Smooth muscle cell (in vitro differentiated cells): ENCODE data around the gene NSDHL. TPM values are rescaled to one million over a fixed set of nuclear protein-coding genes. Genes with fewer than 3 reads are reported as not detected.

Experiments
- DNase-seq: peaks from one replicate; lab custom pipeline; 2025; ENCODE audit not compliant: unreplicated experiment; lab: John Stamatoyannopoulos, UW
- H2AFZ ChIP-seq: fragments of 200-600 bp; sonication (generic); 2 replicates; pipeline ENCODE4 v1.6.0; 2016; ENCODE audit warnings: antibody characterized with exemption, low read depth, mild to moderate bottlenecking
- H3F3A ChIP-seq: fragments of 200-600 bp; sonication (generic); 2 replicates; pipeline ENCODE4 v1.6.0; 2017; ENCODE audit warnings: antibody characterized with exemption, low read depth
- H3K27ac ChIP-seq: fragments of 200-600 bp; sonication (generic); 2 replicates; pipeline ENCODE4 v1.5.1; 2016; ENCODE audit warnings: low read depth, mild to moderate bottlenecking
- H3K27me3 ChIP-seq: fragments of 200-600 bp; sonication (generic); 2 replicates; pipeline ENCODE4 v1.6.1; 2016; ENCODE audit warnings: low read depth, mild to moderate bottlenecking
- H3K36me3 ChIP-seq: fragments of 200-600 bp; sonication (generic); 2 replicates; pipeline ENCODE4 v1.5.1; 2016; ENCODE audit warnings: low read depth
- H3K4me1 ChIP-seq: fragments of 200-600 bp; sonication (generic); 2 replicates; pipeline ENCODE4 v1.5.1; 2016; ENCODE audit warnings: low read depth
- H3K4me2 ChIP-seq: fragments of 200-600 bp; sonication (generic); 2 replicates; pipeline ENCODE4 v1.6.0; 2016; ENCODE audit warnings: mild to moderate bottlenecking
- H3K4me3 ChIP-seq: fragments of 200-600 bp; sonication (generic); 2 replicates; pipeline ENCODE4 v1.5.1; 2016; ENCODE audit warnings: mild to moderate bottlenecking
- H3K79me2 ChIP-seq: fragments of 200-600 bp; sonication (generic); 2 replicates; pipeline ENCODE4 v1.6.0; 2016; ENCODE audit warnings: low read depth, mild to moderate bottlenecking
- H3K9ac ChIP-seq: fragments of 200-600 bp; sonication (generic); 2 replicates; pipeline ENCODE4 v1.6.0; 2016; ENCODE audit warnings: low read depth
- H3K9me3 ChIP-seq: fragments of 200-600 bp; sonication (generic); replicated peaks from 2 replicates; pipeline ENCODE4 v1.5.1; 2016; ENCODE audit warnings: low read depth
- H4K20me1 ChIP-seq: fragments of 200-600 bp; sonication (generic); 2 replicates; pipeline ENCODE4 v1.6.0; 2016; ENCODE audit warnings: low read depth
- WGBS: methylation state at CpG from one replicate; pipeline ENCODE4 v1.1.7; 2016; ENCODE audit warnings: low lambda C conversion rate; 5-methylcytosine and 5-hydroxymethylcytosine counted together
- polyA plus RNA-seq: library from polyadenylated mRNA; unstranded; fragments of >200 nt; fragmentation: Nextera tagmentation; extraction: Ambion mirVana; gene quantifications from 2 replicates; pipeline ENCODE4 v1.2.1, GENCODE V29; 2016
- total RNA-seq: library from RNA; depleted of rRNA; stranded (reverse); fragments of >200 nt; gene quantifications from 2 replicates; pipeline ENCODE4 v1.2.3, GENCODE V29; 2014
- TF ChIP-seq, protein P1 (sequence below): fragments of 200-600 bp; sonication (generic); IDR thresholded peaks from 2 replicates; pipeline ENCODE4 v1.5.1; 2017; ENCODE audit warnings: borderline replicate concordance, mild to moderate bottlenecking, antibody characterized with exemption; ENCODE audit not compliant: insufficient read depth, poor library complexity, severe bottlenecking

NSDHL gene
- total and polyA plus RNA-seq, 2 experiments from 2014 or later, result 20.9 to 36.4 TPM

DNA sequence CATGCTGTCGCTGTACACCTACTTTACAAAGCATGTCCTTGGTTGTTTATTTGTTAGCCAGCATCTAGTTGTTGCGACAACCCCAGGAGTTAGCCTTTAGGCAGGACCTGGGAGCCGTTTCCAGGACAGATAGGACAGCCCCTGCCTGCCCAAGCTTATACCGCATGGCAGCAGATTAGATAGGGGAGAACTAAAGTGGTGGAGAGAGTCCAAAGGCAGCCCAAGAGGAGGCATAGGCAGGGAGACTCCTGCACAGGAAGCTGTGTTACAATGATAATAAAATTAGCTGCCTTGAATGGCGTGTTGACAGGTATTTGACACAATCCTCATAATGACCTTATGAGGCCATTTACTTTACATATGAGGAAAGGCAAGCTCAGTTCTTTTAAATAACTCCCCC lies 13.0 kb downstream of the NSDHL start:
- Histone ChIP-seq H3K4me1 (no peaks in the 10 kb centered on the region), H3F3A (no peaks in the 10 kb centered on the region), H3K9me3 (no peaks in the 10 kb centered on the region), H3K9ac (no peak overlapping the region), H3K36me3 (no peaks in the 10 kb centered on the region), H3K4me3 (no peak overlapping the region), H3K27me3 (no peaks in the 10 kb centered on the region), H3K4me2 (no peak overlapping the region), H4K20me1 (peaks cover 44% of the 10 kb centered on the region), H3K79me2 (peaks cover 7% of the 10 kb centered on the region), H2AFZ (no peak overlapping the region), H3K27ac (no peak overlapping the region)
- WGBS, result 74% methylated on average over 5 of the region's 5 CpGs
- DNase-seq, result no peak
- TF ChIP-seq, protein P1, sequence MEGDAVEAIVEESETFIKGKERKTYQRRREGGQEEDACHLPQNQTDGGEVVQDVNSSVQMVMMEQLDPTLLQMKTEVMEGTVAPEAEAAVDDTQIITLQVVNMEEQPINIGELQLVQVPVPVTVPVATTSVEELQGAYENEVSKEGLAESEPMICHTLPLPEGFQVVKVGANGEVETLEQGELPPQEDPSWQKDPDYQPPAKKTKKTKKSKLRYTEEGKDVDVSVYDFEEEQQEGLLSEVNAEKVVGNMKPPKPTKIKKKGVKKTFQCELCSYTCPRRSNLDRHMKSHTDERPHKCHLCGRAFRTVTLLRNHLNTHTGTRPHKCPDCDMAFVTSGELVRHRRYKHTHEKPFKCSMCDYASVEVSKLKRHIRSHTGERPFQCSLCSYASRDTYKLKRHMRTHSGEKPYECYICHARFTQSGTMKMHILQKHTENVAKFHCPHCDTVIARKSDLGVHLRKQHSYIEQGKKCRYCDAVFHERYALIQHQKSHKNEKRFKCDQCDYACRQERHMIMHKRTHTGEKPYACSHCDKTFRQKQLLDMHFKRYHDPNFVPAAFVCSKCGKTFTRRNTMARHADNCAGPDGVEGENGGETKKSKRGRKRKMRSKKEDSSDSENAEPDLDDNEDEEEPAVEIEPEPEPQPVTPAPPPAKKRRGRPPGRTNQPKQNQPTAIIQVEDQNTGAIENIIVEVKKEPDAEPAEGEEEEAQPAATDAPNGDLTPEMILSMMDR, result no peak

DNA sequence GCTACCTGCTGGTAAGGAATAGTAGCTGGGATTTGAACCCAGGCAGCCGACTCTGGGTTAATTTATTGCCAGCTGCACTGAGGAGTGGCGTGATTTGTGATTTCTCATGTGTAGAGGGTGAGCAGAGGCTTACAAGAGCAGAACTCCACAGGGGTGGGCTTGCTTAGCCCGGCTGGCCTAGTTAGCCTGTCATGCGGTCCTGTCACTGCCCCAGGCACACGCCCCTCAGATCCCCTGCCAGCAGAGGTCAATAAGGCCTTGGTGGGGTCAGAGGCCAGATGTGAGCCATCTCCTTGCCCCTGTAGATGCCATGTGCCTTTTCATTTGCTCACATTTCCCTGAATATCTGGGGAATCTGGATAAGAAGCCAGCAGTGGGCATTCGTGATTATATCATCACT lies 13.4 kb downstream of the NSDHL start:
- TF ChIP-seq, protein P1, result no peak
- Histone ChIP-seq H3K4me2 (no peak overlapping the region), H3K27ac (no peak overlapping the region), H3K9ac (no peak overlapping the region), H4K20me1 (peaks cover 40% of the 10 kb centered on the region), H3F3A (no peaks in the 10 kb centered on the region), H3K4me3 (no peak overlapping the region), H3K79me2 (peaks cover 7% of the 10 kb centered on the region), H3K27me3 (no peaks in the 10 kb centered on the region), H3K4me1 (no peaks in the 10 kb centered on the region), H2AFZ (no peak overlapping the region), H3K36me3 (no peaks in the 10 kb centered on the region), H3K9me3 (no peaks in the 10 kb centered on the region)
- 81% methylated on average over 6 of the region's 6 CpGs for WGBS
- DNase-seq, result no peak

DNA sequence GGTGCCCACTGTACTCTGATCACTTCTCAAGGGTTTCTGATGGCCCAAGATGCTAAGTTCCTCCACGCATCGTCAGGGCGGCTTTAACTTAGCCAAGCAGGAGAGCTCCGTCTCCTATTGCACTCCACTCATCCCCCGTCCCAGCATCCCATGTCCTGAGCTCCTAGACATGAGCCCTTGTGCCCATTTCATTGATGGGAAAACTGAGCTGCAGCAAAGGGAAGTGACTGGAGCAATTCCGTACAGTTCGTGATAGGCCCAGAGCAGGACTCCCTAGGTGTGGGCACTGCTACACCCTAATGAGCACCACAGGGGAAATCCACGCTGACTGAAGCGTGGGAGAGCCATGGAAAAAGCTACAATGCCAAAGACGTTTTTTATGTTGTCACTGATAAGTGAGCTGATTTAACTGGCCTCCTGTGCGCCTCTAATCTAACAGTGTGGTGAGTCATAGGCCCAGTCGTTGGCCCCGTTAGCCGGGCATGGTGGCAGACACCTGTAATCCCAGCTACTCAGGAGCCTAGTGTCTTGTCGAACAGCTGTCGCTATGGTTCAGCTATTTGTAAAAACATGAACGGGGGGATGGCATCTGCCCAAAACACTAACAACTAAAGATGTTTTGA lies 14.9 kb downstream of the NSDHL start:
- Histone ChIP-seq H3F3A (no peaks in the 10 kb centered on the region), H3K4me1 (no peaks in the 10 kb centered on the region), H3K27ac (no peak overlapping the region), H3K79me2 (peaks cover 7% of the 10 kb centered on the region), H3K9ac (no peak overlapping the region), H3K27me3 (no peaks in the 10 kb centered on the region), H2AFZ (no peak overlapping the region), H3K36me3 (no peaks in the 10 kb centered on the region), H3K9me3 (no peaks in the 10 kb centered on the region), H4K20me1 (peaks cover 31% of the 10 kb centered on the region), H3K4me2 (no peak overlapping the region), H3K4me3 (no peak overlapping the region)
- 77% methylated on average over 17 of the region's 17 CpGs for WGBS
- TF ChIP-seq, protein P1, result no peak
- no peak for DNase-seq

DNA sequence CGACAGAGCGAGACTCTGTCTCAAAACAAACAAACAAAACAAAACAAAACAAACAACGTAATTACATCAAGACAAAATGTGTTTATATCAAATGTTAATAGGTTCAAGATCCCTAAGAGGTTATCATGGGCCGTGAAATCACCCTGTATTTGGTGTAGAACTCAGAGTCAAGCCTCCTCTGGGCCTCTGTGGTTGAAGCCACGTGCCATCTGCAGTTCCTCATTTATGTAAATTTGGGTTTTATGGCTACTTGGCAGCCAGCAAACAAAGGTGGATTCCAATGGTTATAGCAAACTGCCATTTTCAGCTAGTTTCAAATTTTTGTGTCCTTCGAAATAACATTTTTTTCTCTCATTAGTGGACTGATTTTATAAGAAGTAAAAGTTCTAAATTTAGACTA lies 16.4 kb downstream of the NSDHL start:
- Histone ChIP-seq H3K9me3 (no peaks in the 10 kb centered on the region), H3K4me3 (no peak overlapping the region), H3K4me1 (no peaks in the 10 kb centered on the region), H3F3A (no peaks in the 10 kb centered on the region), H4K20me1 (peaks cover 31% of the 10 kb centered on the region), H2AFZ (no peak overlapping the region), H3K79me2 (peaks cover 4% of the 10 kb centered on the region), H3K9ac (no peak overlapping the region), H3K27me3 (no peaks in the 10 kb centered on the region), H3K4me2 (no peak overlapping the region), H3K27ac (no peak overlapping the region), H3K36me3 (no peaks in the 10 kb centered on the region)
- WGBS, result 79% methylated on average over 6 of the region's 6 CpGs
- TF ChIP-seq, protein P1, result no peak
- DNase-seq, result no peak
